Caco-2 (cell line): ENCODE measurements around the gene ZNF780A. TPM values are rescaled to one million over a fixed set of nuclear protein-coding genes. Genes with fewer than 3 reads are reported as not detected.

Source experiments
- BruUV-seq: library from RNA; stranded (reverse); fragments of 400-500 nt; replicated peaks from 2 replicates; lab custom pipeline; 2021; lab: Mats Ljungman, UMichigan
- CTCF ChIA-PET: fragments of 300-600 bp; sonication (Branson Sonifier 250); formaldehyde crosslinking; loops from one replicate; lab custom pipeline; 2022; ENCODE audit warnings: antibody characterized with exemption; lab: Charles Lee
- POLR2A ChIA-PET: fragments of 300-600 bp; sonication (Branson Sonifier 250); formaldehyde crosslinking; loops from one replicate; lab custom pipeline; 2022; ENCODE audit warnings: antibody characterized with exemption; lab: Charles Lee
- DNase-seq, 2 experiments: peaks; one replicate each; pipeline versions ENCODE4 v3.0.0 to v3.0.0-alpha.2; 2020 to 2022
- H3K27me3 ChIP-seq: replicated peaks from 2 replicates; pipeline ENCODE4 v1.6.0; 2011; ENCODE audit warnings: low read length; ENCODE audit not compliant: control insufficient read depth, insufficient read depth
- H3K36me3 ChIP-seq: 2 replicates; pipeline ENCODE4 v1.5.1; 2011; ENCODE audit warnings: low read length; ENCODE audit not compliant: control insufficient read depth, insufficient read depth
- H3K4me1 ChIP-seq: fragments of 250-450 bp; sonication (Bioruptor Pico); 2 replicates; pipeline ENCODE4 v1.5.1; 2020; ENCODE audit warnings: mild to moderate bottlenecking
- H3K4me3 ChIP-seq: 2 replicates; pipeline ENCODE4 v1.5.1; 2011; ENCODE audit warnings: low read depth, mild to moderate bottlenecking, control low read depth, low read length
- H3K9me3 ChIP-seq: fragments of 250-450 bp; sonication (Bioruptor Pico); 2 replicates; pipeline ENCODE4 v1.5.1; 2020; ENCODE audit warnings: mild to moderate bottlenecking, moderate library complexity
- H3K27ac Mint-ChIP-seq: one replicate; pipeline ENCODE4 v1.8.0; 2022; ENCODE audit warnings: mixed read lengths; ENCODE audit not compliant: unreplicated experiment
- H3K27me3 Mint-ChIP-seq: one replicate; pipeline ENCODE4 v1.8.0; 2022; ENCODE audit warnings: mixed read lengths; ENCODE audit not compliant: insufficient read depth, unreplicated experiment
- H3K36me3 Mint-ChIP-seq: one replicate; pipeline ENCODE4 v1.8.0; 2022; ENCODE audit warnings: mild to moderate bottlenecking, mixed read lengths; ENCODE audit not compliant: insufficient read depth, unreplicated experiment
- H3K4me1 Mint-ChIP-seq: one replicate; pipeline ENCODE4 v1.8.0; 2022; ENCODE audit warnings: low read depth, mixed read lengths; ENCODE audit not compliant: unreplicated experiment
- H3K4me3 Mint-ChIP-seq: one replicate; pipeline ENCODE4 v1.8.0; 2022; ENCODE audit warnings: mild to moderate bottlenecking, moderate library complexity, mixed read lengths; ENCODE audit not compliant: unreplicated experiment
- H3K9me3 Mint-ChIP-seq: one replicate; pipeline ENCODE4 v1.8.0; 2022; ENCODE audit warnings: mixed read lengths; ENCODE audit not compliant: unreplicated experiment
- CTCF ChIP-seq, 2 experiments: fragments of 200-600 bp in 1 of 2; IDR thresholded peaks; 1 replicate in 1 of 2; 2 replicates in 1 of 2; pipeline versions ENCODE4 v1.5.1 to v1.8.0; 2011 to 2022; ENCODE audit warnings: antibody characterized with exemption in 1 of 2, control low read depth in 1 of 2, inconsistent platforms in 1 of 2, low read depth in 1 of 2, low read length in 1 of 2, mild to moderate bottlenecking in 1 of 2, moderate library complexity in 1 of 2; ENCODE audit not compliant: insufficient read depth in 1 of 2, severe bottlenecking in 1 of 2, unreplicated experiment in 1 of 2
- intact Hi-C: fragments of 100-400 bp; cut with micrococcal nuclease; formaldehyde crosslinking; loops from one replicate; pipeline ENCODE4 v1.10.0; 2022; ENCODE audit not compliant: unreplicated experiment
- total RNA-seq: library from RNA; stranded (reverse); gene quantifications from 2 replicates; pipeline ENCODE4 v1.2.3, GENCODE V29; 2022

The ZNF780A gene
- total RNA-seq, 1 experiment from 2014 or later: 22.9 TPM

- no peak for TF ChIP-seq CTCF (IDR thresholded peaks at IDR 0.05; ENCODE audit: insufficient read depth in 1 of 2, low read depth in 1 of 2, low read length in 1 of 2, severe bottlenecking in 1 of 2, unreplicated experiment in 1 of 2)
- no peak for DNase-seq
- peak overlapping the region; percentile 74 for H3K4me3 ChIP-seq
- H3K27me3 Mint-ChIP-seq: peaks cover 3% of the 10 kb centered on the region
- H3K36me3 Mint-ChIP-seq: peaks cover 20% of the 10 kb centered on the region
- H3K9me3 Mint-ChIP-seq: no peaks in the 10 kb centered on the region
- peaks cover 23% of the 10 kb centered on the region for H3K4me1 Mint-ChIP-seq
- no peaks in the 10 kb centered on the region for H3K36me3 ChIP-seq
- ChIA-PET CTCF (no interaction called here), POLR2A (no interaction called here)
- peak overlapping the region; percentile 100 for H3K4me3 Mint-ChIP-seq
- H3K27me3 ChIP-seq: no peaks in the 10 kb centered on the region
- peaks cover 9% of the 10 kb centered on the region for H3K4me1 ChIP-seq
- BruUV-seq: no TSS peak
- H3K9me3 ChIP-seq: no peaks in the 10 kb centered on the region
- intact Hi-C loops: no loop called here
- H3K27ac Mint-ChIP-seq: no peak overlapping the region
Observed at GRCh38 chr19:40089462-40089861, 1.3 kb downstream of the ZNF780A start.

GRCh38 chr19:40088299-40089047 lies 2.3 kb downstream of the ZNF780A start:
- no peak for TF ChIP-seq CTCF (IDR thresholded peaks at IDR 0.05; ENCODE audit: insufficient read depth in 1 of 2, low read depth in 1 of 2, low read length in 1 of 2, severe bottlenecking in 1 of 2, unreplicated experiment in 1 of 2)
- Mint-ChIP-seq H3K4me3 (peak overlapping the region; percentile 9), H3K9me3 (no peaks in the 10 kb centered on the region), H3K36me3 (peaks cover 27% of the 10 kb centered on the region), H3K27ac (no peak overlapping the region), H3K27me3 (no peaks in the 10 kb centered on the region), H3K4me1 (peaks cover 23% of the 10 kb centered on the region)
- no peak for DNase-seq
- Histone ChIP-seq H3K4me3 (no peak overlapping the region), H3K9me3 (no peaks in the 10 kb centered on the region), H3K36me3 (no peaks in the 10 kb centered on the region; the same call in 1 of the 2 replicates), H3K27me3 (no peaks in the 10 kb centered on the region), H3K4me1 (peaks cover 9% of the 10 kb centered on the region)
- POLR2A ChIA-PET: no interaction called here
- BruUV-seq: no TSS peak
- intact Hi-C loops: no loop called here
- CTCF ChIA-PET: no interaction called here

- POLR2A ChIA-PET: interaction anchor here (1.0 kb wide), 1 partner anchor 10 kb away, joined by 4 read pairs; no protein-coding TSS in a partner anchor
- TF ChIP-seq CTCF (IDR thresholded peaks at IDR 0.05; ENCODE audit: insufficient read depth in 1 of 2, low read depth in 1 of 2, low read length in 1 of 2, severe bottlenecking in 1 of 2, unreplicated experiment in 1 of 2): no peak
- Mint-ChIP-seq H3K27me3 (no peaks in the 10 kb centered on the region), H3K36me3 (peaks cover 51% of the 10 kb centered on the region), H3K4me1 (peaks cover 23% of the 10 kb centered on the region), H3K4me3 (peak overlapping the region; percentile 11), H3K9me3 (peaks cover 6% of the 10 kb centered on the region), H3K27ac (peak overlapping the region; percentile 63)
- Histone ChIP-seq H3K36me3 (no peaks in the 10 kb centered on the region; the same call in 1 of the 2 replicates), H3K4me1 (peaks cover 9% of the 10 kb centered on the region), H3K4me3 (no peak overlapping the region), H3K27me3 (no peaks in the 10 kb centered on the region), H3K9me3 (peaks cover 2% of the 10 kb centered on the region; the same call in 1 of the 2 replicates)
- CTCF ChIA-PET: interaction anchor here (0.6 kb wide), 1 partner anchor 378 kb away, joined by 7 read pairs; no protein-coding TSS in a partner anchor
- intact Hi-C loops: no loop called here
- no TSS peak for BruUV-seq
- DNase-seq: peak; percentile 63 to 67
Observed at GRCh38 chr19:40084948-40085347, 5.8 kb downstream of the ZNF780A start.
